B cell (primary cell): ENCODE measurements around the gene KSR1. TPM values are rescaled to one million over a fixed set of nuclear protein-coding genes. Genes with fewer than 3 reads are reported as not detected.
A peak's percentile ranks its signal among the peaks of the same experiment; 100 is the strongest.
"Not testable (repeated sequence)": the region's sequence is repeated elsewhere in the genome, so short reads cannot be mapped to it uniquely, and the experiment has no call there.

Experiments
- ATAC-seq: fragments of 200-7000 bp; cut with Tn5 transposase; one replicate; pipeline ENCODE4 v1.10.0; 2021; ENCODE audit warnings: low read depth, mild to moderate bottlenecking, moderate number of reproducible peaks, moderate library complexity
- CTCF ChIA-PET: fragments of 350-600 bp; sonication (Branson Sonifier 250); formaldehyde crosslinking; loops from one replicate; lab custom pipeline; 2021; ENCODE audit warnings: antibody characterized with exemption, inconsistent platforms; lab: Charles Lee
- POLR2A ChIA-PET: fragments of 350-600 bp; sonication (Branson Sonifier 250); formaldehyde crosslinking; loops from one replicate; lab custom pipeline; 2021; ENCODE audit warnings: antibody characterized with exemption; lab: Charles Lee
- DNase-seq: peaks from one replicate; pipeline ENCODE4 v3.0.0; 2013
- H2AFZ ChIP-seq: 2 replicates; pipeline ENCODE4 v1.6.1; 2012; ENCODE audit warnings: mild to moderate bottlenecking, low read depth, low read length; ENCODE audit not compliant: insufficient read depth, poor library complexity, severe bottlenecking
- H3K27ac ChIP-seq, 2 donors: 1 replicate in 1 of 2; 2 replicates in 1 of 2; pipeline ENCODE4 v1.5.1; 2012 to 2013; ENCODE audit warnings: low read length in 2 of 2, mild to moderate bottlenecking in 2 of 2, moderate library complexity in 1 of 2
- H3K27me3 ChIP-seq, 4 experiments: fragments of 200-600 bp in 1 of 4; sonication (generic) in 1 of 4; replicated peaks in 1 of 4; 1 replicate in 2 of 4; 2 replicates in 2 of 4; pipeline versions ENCODE4 v1.6.1 to v1.7.0; 2013 to 2016; ENCODE audit warnings: low read length in 3 of 4, mild to moderate bottlenecking in 2 of 4, mixed read lengths in 1 of 4, moderate library complexity in 1 of 4; ENCODE audit not compliant: insufficient read depth in 4 of 4, control insufficient read depth in 3 of 4; ENCODE audit errors: control extremely low read depth in 1 of 4
- H3K36me3 ChIP-seq, 2 experiments: replicated peaks in 1 of 2; 1 replicate in 1 of 2; 2 replicates in 1 of 2; pipeline versions ENCODE4 v1.6.1 to v1.7.1; 2013; ENCODE audit warnings: low read length in 1 of 2; ENCODE audit not compliant: insufficient read depth in 2 of 2, control insufficient read depth in 1 of 2; ENCODE audit errors: control extremely low read depth in 1 of 2, extremely low read depth in 1 of 2
- H3K4me1 ChIP-seq, 2 donors: fragments of 200-600 bp in 1 of 2; sonication (generic) in 1 of 2; 1 replicate in 1 of 2; 2 replicates in 1 of 2; pipeline versions ENCODE4 v1.5.1 to v1.6.1; 2013 to 2017; ENCODE audit warnings: low read length in 2 of 2; ENCODE audit not compliant: control insufficient read depth in 2 of 2, insufficient read depth in 2 of 2
- H3K4me2 ChIP-seq: replicated peaks from 2 replicates; pipeline ENCODE3; 2012; ENCODE audit warnings: mild to moderate bottlenecking, low read depth, low read length; ENCODE audit not compliant: poor library complexity, severe bottlenecking
- H3K4me3 ChIP-seq, 5 experiments: fragments of 200-600 bp in 1 of 5; sonication (generic) in 1 of 5; 1 replicate in 3 of 5; 2 replicates in 2 of 5; pipeline versions ENCODE4 v1.5.1 to v1.7.0; 2011 to 2016; ENCODE audit warnings: low read length in 4 of 5, mild to moderate bottlenecking in 4 of 5, low read depth in 2 of 5, control low read depth in 1 of 5, moderate library complexity in 1 of 5; ENCODE audit not compliant: insufficient read depth in 1 of 5; ENCODE audit errors: control extremely low read depth in 1 of 5, extremely low read depth in 1 of 5
- H3K79me2 ChIP-seq: fragments of 200-600 bp; sonication (generic); one replicate; pipeline ENCODE4 v1.6.0; 2016; ENCODE audit warnings: low read length; ENCODE audit not compliant: control insufficient read depth, insufficient read depth
- H3K9ac ChIP-seq: fragments of 200-600 bp; sonication (generic); 2 replicates; pipeline ENCODE4 v1.6.1; 2017; ENCODE audit warnings: mild to moderate bottlenecking, low read length, moderate library complexity
- H3K9me3 ChIP-seq, 3 donors: one replicate each; pipeline versions ENCODE4 v1.6.1 to v1.7.1; 2013; ENCODE audit warnings: low read length in 2 of 3; ENCODE audit not compliant: control insufficient read depth in 2 of 3, insufficient read depth in 1 of 3; ENCODE audit errors: control extremely low read depth in 1 of 3
- H4K20me1 ChIP-seq: 2 replicates; pipeline ENCODE4 v1.6.0; 2012; ENCODE audit warnings: mild to moderate bottlenecking, low read length; ENCODE audit not compliant: insufficient read depth, control insufficient read depth, poor library complexity, severe bottlenecking
- H3K27ac Mint-ChIP-seq: one replicate; pipeline ENCODE4 v1.8.0; 2021; ENCODE audit warnings: mixed read lengths
- H3K27me3 Mint-ChIP-seq: one replicate; pipeline ENCODE4 v1.8.0; 2021; ENCODE audit warnings: mixed read lengths
- H3K4me1 Mint-ChIP-seq: one replicate; pipeline ENCODE4 v1.8.0; 2021; ENCODE audit warnings: mixed read lengths
- H3K4me3 Mint-ChIP-seq: one replicate; pipeline ENCODE4 v1.8.0; 2021; ENCODE audit warnings: mixed read lengths
- H3K9me3 Mint-ChIP-seq: one replicate; pipeline ENCODE4 v1.8.0; 2022; ENCODE audit warnings: mixed read lengths; ENCODE audit not compliant: insufficient read depth
- WGBS: methylation state at CpG from one replicate; pipeline ENCODE4 v1.1.5; 2013; ENCODE audit warnings: missing lambda C conversion rate; ENCODE audit not compliant: insufficient coverage; 5-methylcytosine and 5-hydroxymethylcytosine counted together
- intact Hi-C: fragments of 100-400 bp; cut with micrococcal nuclease; formaldehyde crosslinking; loops from one replicate; pipeline ENCODE4 v1.10.0; 2022
- polyA plus RNA-seq: library from polyadenylated mRNA; depleted of rRNA; stranded (reverse); fragments of >200 nt; gene quantifications from 2 replicates; pipeline ENCODE4 v1.2.3, GENCODE V29; 2012
- total RNA-seq, 2 donors: library from RNA; stranded (reverse); fragments of 120-200 nt in 1 of 2; gene quantifications; 1 replicate in 1 of 2; 2 replicates in 1 of 2; pipeline versions ENCODE4 v1.2.3 to v1.2.4, GENCODE V29; 2013 to 2022

Gene KSR1
- total and polyA plus RNA-seq, 2 donors (not counting 1 experiment from before 2014, with no cell fraction given), result 27.5 to 85.6 TPM

DNA sequence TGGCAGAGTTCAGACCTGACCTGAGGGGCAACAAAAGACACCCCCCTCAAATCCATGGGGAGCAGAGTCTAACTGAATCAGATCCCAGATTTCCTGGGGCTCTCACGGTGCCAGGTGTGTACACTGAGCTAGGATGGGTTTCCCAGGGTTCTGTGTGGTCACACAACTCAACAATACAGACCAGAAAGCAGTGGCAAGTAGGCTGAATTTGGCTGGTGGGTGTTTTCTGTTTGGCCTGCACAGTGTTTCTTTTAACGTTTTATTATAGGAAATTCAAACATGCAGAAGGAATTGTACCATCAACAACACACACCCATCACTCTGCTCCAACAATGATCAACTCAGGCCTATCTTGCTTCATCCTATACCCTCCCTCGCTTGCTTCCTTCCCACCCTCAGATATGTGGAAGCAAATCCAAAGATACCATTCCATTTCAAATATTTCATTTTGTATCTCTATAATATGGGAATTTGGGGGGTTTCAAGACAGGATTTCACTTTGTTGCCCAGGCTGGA lies 179.8 kb downstream of the KSR1 start:
- POLR2A ChIA-PET, H3K27me3 Mint-ChIP-seq, DNase-seq, H2AFZ ChIP-seq, H3K9me3 Mint-ChIP-seq, intact Hi-C loops, H3K9me3 ChIP-seq, ATAC-seq, H3K4me3 Mint-ChIP-seq, H3K27me3 ChIP-seq, H4K20me1 ChIP-seq: not testable (repeated sequence)
- WGBS, result no CpG with 5 or more reads among the region's 3 CpGs
- peaks cover 2 to 18% of the 10 kb centered on the region in 2 experiments for H3K36me3 ChIP-seq
- peak overlapping the region; percentile 60 to 77 for H3K27ac ChIP-seq
- CTCF ChIA-PET, result interaction anchor here (1.5 to 7.6 kb wide), 2 partner anchors 10 to 34 kb away, joined by 3 to 59 read pairs; no protein-coding TSS in a partner anchor
- peak overlapping the region; percentile 43 for H3K9ac ChIP-seq
- peak overlapping the region; percentile 90 for H3K27ac Mint-ChIP-seq
- peaks cover 47% of the 10 kb centered on the region for H3K4me1 Mint-ChIP-seq
- peaks cover 38 to 46% of the 10 kb centered on the region in 2 donors for H3K4me1 ChIP-seq
- H3K79me2 ChIP-seq, result peaks cover 64% of the 10 kb centered on the region
- peak overlapping the region; percentile 53 for H3K4me2 ChIP-seq
- peak overlapping the region in 1 of 5 experiments; percentile 31 for H3K4me3 ChIP-seq

DNA sequence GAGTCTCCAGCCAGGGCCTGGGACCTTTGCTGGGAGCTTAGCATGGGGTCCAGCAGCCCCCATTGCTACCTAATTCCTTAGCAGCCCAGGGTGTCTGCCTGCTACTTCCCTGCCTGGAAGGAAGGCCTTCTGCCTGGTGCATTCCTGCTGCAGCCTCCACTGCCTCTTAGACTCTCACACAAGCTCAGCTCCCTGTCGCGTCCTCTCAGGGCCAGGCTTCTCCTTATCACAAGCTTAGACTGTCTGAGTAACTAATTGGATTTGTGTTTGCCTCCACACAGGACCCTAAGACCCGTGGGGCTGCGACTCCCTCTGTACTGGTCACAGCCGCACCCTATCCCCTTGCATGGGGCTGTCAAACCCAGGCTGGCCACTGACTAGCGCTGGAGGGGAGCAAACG lies 181.6 kb downstream of the KSR1 start:
- H3K79me2 ChIP-seq, result peaks cover 47% of the 10 kb centered on the region
- H3K9me3 ChIP-seq, H3K4me2 ChIP-seq, intact Hi-C loops, H3K27me3 ChIP-seq, H3K9me3 Mint-ChIP-seq, H3K27ac ChIP-seq, H3K27ac Mint-ChIP-seq, POLR2A ChIA-PET, H3K4me3 Mint-ChIP-seq, H3K4me3 ChIP-seq, H2AFZ ChIP-seq, H3K27me3 Mint-ChIP-seq, H3K9ac ChIP-seq, ATAC-seq, H4K20me1 ChIP-seq, DNase-seq, CTCF ChIA-PET: not testable (repeated sequence)
- peaks cover 2 to 24% of the 10 kb centered on the region in 2 experiments for H3K36me3 ChIP-seq
- H3K4me1 Mint-ChIP-seq, result peaks cover 32% of the 10 kb centered on the region
- H3K4me1 ChIP-seq, result peaks cover 33 to 35% of the 10 kb centered on the region in 2 donors
- WGBS, result 100% methylated on average over 2 of the region's 7 CpGs

DNA sequence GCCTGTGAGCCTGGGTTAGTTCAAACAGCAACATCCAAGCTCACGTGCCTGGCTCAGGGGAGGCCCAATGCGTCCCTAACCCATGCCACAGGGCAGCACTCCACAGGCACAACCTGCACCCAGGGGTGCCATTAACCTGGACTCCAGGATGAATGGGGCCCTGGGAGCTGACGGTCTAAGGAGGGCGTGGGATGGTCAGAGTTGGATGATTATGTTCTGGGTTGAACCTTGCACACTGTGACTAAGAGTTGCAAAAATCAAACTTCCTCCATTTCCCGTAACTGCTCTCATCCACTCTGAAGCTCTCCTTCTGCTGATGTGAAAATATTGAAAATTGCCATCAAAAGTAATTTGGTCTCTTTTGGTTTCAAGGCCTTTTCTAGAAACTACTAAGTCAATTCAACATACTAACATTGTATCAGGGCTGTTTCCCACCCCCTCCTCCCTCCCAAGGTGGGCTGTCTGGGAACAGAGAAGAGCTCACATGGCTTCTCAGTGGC lies 182.2 kb downstream of the KSR1 start:
- H2AFZ ChIP-seq, H3K27ac ChIP-seq, intact Hi-C loops, H3K27me3 ChIP-seq, ATAC-seq, DNase-seq, H3K27ac Mint-ChIP-seq, H3K4me3 ChIP-seq, H3K9me3 ChIP-seq, H3K4me3 Mint-ChIP-seq, H3K27me3 Mint-ChIP-seq, H4K20me1 ChIP-seq, H3K4me2 ChIP-seq, H3K9me3 Mint-ChIP-seq, POLR2A ChIA-PET, H3K9ac ChIP-seq: not testable (repeated sequence)
- Histone ChIP-seq H3K4me1 (peaks cover 27 to 28% of the 10 kb centered on the region in 2 donors), H3K36me3 (peaks cover 2 to 24% of the 10 kb centered on the region in 2 experiments), H3K79me2 (peaks cover 40% of the 10 kb centered on the region)
- peaks cover 26% of the 10 kb centered on the region for H3K4me1 Mint-ChIP-seq
- CTCF ChIA-PET, result interaction anchor here (1.2 to 1.3 kb wide), 2 partner anchors 13 to 36 kb away, joined by 3 to 7 read pairs; no protein-coding TSS in a partner anchor
- WGBS, result no CpG with 5 or more reads among the region's 5 CpGs
